Urinary bladder (tissue), 4 donors: Measurements from ENCODE around the gene DDIT3. TPM values are rescaled to one million over a fixed set of nuclear protein-coding genes. Genes with fewer than 3 reads are reported as not detected.

Experiments
- DNase-seq: peaks from one replicate; pipeline ENCODE4 v3.0.0-alpha.2; 2015; ENCODE audit errors: extremely low spot score
- H3K27ac ChIP-seq: one replicate; pipeline ENCODE4 v1.5.1; 2013; ENCODE audit warnings: low read depth, mild to moderate bottlenecking, moderate library complexity
- H3K36me3 ChIP-seq: one replicate; pipeline ENCODE4 v1.6.1; 2013; ENCODE audit warnings: mild to moderate bottlenecking, moderate library complexity; ENCODE audit not compliant: insufficient read depth
- H3K4me1 ChIP-seq: one replicate; pipeline ENCODE4 v1.6.1; 2013; ENCODE audit warnings: mild to moderate bottlenecking, moderate library complexity; ENCODE audit not compliant: insufficient read depth
- H3K4me3 ChIP-seq: one replicate; pipeline ENCODE4 v1.5.1; 2013; ENCODE audit warnings: low read depth, low read length
- WGBS: extraction: QIAGEN DNeasy Blood & Tissue Kit; methylation state at CpG from one replicate; pipeline ENCODE4 v1.1.7; 2013; 5-methylcytosine and 5-hydroxymethylcytosine counted together
- polyA plus RNA-seq: library from polyadenylated mRNA; stranded (reverse); fragments of 200-250 nt; gene quantifications from one replicate; pipeline ENCODE4 v1.2.3, GENCODE V29; 2013
- total RNA-seq: library from RNA; depleted of rRNA; stranded (reverse); fragments of >200 nt; gene quantifications from one replicate; pipeline ENCODE4 v1.2.3, GENCODE V29; 2014
- donor health status: healthy with polysubstance abuse.
- donor health status: healthy.

Gene DDIT3
- total and polyA plus RNA-seq, 2 donors = 15.4 to 58.0 TPM

DNA sequence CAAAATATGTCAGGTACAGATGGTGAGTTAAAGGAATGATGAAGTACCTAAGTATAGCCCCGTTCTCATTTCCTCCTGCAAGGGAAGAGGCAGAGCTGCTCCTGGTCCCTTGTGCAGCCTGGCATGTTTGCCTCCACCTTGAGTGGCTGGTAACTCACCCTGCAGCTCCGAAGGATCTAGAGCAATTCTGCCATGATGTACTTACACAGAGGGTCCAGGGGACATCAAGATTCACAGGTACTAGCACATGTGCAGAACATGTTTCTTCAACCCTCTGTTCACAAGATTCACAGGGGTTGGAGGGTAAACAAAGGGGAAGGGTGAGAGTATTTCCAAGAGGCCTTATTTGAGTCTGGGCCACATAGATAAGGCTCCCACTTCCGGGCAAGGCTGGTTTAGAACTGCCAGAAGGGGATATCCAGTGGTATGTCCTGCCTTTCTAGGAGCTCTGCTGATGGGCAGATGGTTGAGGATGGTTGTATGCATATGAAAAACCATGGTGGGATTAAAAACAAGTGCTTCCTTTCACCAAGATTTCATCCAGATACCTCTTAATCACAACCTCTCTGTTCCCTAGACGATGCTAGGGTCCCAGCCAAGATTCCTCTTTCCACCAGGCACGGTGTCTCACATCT is 18.9 kb upstream of the DDIT3 start:
- no peak overlapping the region for H3K27ac ChIP-seq
- peaks cover 1% of the 10 kb centered on the region for H3K36me3 ChIP-seq
- H3K4me3 ChIP-seq = no peak overlapping the region
- H3K4me1 ChIP-seq = no peaks in the 10 kb centered on the region
- 85% methylated on average over 5 of the region's 5 CpGs for WGBS
- DNase-seq = no peak

- H3K36me3 ChIP-seq = peaks cover 3% of the 10 kb centered on the region
- no peak for DNase-seq
- H3K4me3 ChIP-seq = no peak overlapping the region
- H3K4me1 ChIP-seq = no peaks in the 10 kb centered on the region
- no peak overlapping the region for H3K27ac ChIP-seq
- WGBS = 92% methylated on average over 1 of the region's 1 CpG
Observed at GRCh38 chr12:57536597-57536942, 16.3 kb upstream of the DDIT3 start.

- Histone ChIP-seq H3K27ac (no peak overlapping the region), H3K4me1 (no peaks in the 10 kb centered on the region), H3K4me3 (no peak overlapping the region), H3K36me3 (peaks cover 3% of the 10 kb centered on the region)
- DNase-seq = no peak
- 75% methylated on average over 6 of the region's 6 CpGs for WGBS
Observed at GRCh38 chr12:57535764-57536596, 15.7 kb upstream of the DDIT3 start.

DNA sequence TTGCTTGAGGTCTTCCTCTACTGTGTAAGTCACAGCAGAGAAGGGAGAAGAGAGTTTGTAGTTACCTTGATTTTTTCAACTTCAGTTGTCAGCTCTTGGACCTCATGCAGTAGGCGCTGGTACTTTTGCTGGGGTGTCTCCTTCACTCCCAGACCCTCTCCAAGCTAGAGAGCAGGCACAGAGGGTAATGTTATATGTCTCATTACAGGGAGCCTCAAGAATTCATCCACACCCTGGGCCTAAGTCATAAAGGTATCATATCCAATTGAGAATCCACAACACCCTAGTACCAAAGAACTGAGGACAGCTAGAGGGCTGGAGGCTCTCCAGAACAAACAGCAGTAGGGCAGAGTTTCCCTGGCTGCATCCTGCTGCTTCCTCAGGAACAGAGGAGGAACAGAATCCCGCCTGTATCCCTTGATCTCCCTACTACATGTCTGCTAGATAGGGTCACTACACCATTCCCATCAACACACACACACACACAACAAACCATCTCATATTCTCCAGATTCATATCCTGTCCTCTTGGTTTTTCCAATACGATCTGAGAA is 14.8 kb upstream of the DDIT3 start:
- Histone ChIP-seq H3K36me3 (peaks cover 5% of the 10 kb centered on the region), H3K27ac (no peak overlapping the region), H3K4me3 (no peak overlapping the region), H3K4me1 (no peaks in the 10 kb centered on the region)
- WGBS = 97% methylated on average over 3 of the region's 3 CpGs
- no peak for DNase-seq

- Histone ChIP-seq H3K4me3 (no peak overlapping the region), H3K27ac (no peak overlapping the region), H3K36me3 (peaks cover 5% of the 10 kb centered on the region), H3K4me1 (no peaks in the 10 kb centered on the region)
- no peak for DNase-seq
- WGBS = 95% methylated on average over 5 of the region's 5 CpGs
Observed at GRCh38 chr12:57534250-57534649, 13.9 kb upstream of the DDIT3 start.

DNA sequence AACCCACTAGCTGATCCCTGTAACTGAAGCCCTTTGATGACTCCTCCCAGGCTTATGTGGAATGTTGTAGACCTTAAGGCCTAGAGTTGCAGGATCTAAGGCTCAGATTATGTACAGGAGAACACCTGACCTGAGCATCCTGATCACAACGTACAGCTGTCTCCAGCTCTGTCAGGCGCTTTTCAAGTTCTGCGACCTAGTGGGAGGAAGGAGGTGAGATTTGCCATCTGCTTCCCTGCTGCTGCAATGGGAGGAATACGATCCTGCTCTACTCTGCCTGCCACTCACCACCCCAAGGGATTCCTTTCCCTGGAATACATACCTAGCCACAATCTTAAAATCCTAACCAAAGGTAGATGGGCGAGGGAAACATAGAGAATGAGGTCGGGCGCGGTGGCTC is 12.8 kb upstream of the DDIT3 start:
- no peak for DNase-seq
- 93% methylated on average over 8 of the region's 8 CpGs for WGBS
- H3K4me1 ChIP-seq = no peaks in the 10 kb centered on the region
- peaks cover 5% of the 10 kb centered on the region for H3K36me3 ChIP-seq
- no peak overlapping the region for H3K4me3 ChIP-seq
- H3K27ac ChIP-seq = no peak overlapping the region

- Histone ChIP-seq H3K27ac (no peak overlapping the region), H3K36me3 (peaks cover 7% of the 10 kb centered on the region), H3K4me1 (no peaks in the 10 kb centered on the region), H3K4me3 (no peak overlapping the region)
- DNase-seq = no peak
- WGBS = 85% methylated on average over 1 of the region's 1 CpG
Observed at GRCh38 chr12:57531836-57532235, 11.5 kb upstream of the DDIT3 start.

GRCh38 chr12:57530396-57531142 is 10.3 kb upstream of the DDIT3 start:
- no peak for DNase-seq
- no peak overlapping the region for H3K27ac ChIP-seq
- 72% methylated on average over 5 of the region's 5 CpGs for WGBS
- no peak overlapping the region for H3K4me3 ChIP-seq
- H3K36me3 ChIP-seq = peaks cover 7% of the 10 kb centered on the region
- no peaks in the 10 kb centered on the region for H3K4me1 ChIP-seq

DNA sequence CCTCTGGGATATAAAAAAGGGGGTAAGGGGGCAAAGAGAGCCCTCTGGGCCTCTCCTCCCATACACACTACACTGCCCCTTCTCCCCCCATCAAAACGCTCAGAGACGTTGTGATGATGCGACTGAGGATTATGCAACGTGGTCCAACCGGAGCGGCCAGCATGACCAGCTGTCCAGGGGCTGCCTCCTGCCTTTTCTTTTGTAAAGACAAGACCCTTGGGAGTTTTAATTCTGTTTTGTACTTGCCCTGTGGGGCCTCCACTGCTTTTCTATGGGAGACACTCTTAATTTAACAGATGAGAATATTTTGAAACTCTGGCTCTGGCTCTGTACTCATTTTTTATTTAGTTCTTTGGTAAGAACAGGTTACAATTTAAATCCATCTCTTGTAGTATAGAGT is 9.5 kb upstream of the DDIT3 start:
- no peak overlapping the region for H3K27ac ChIP-seq

GRCh38 chr12:57528831-57529555 is 8.7 kb upstream of the DDIT3 start:
- H3K27ac ChIP-seq = no peak overlapping the region
- H3K36me3 ChIP-seq = peaks cover 5% of the 10 kb centered on the region

More for the DNA sequence above, 9.5 kb upstream of the DDIT3 start:
- Histone ChIP-seq H3K4me1 (no peaks in the 10 kb centered on the region), H3K36me3 (peaks cover 6% of the 10 kb centered on the region), H3K4me3 (no peak overlapping the region)
- WGBS = 50% methylated on average over 6 of the region's 6 CpGs
- no peak for DNase-seq

DNA sequence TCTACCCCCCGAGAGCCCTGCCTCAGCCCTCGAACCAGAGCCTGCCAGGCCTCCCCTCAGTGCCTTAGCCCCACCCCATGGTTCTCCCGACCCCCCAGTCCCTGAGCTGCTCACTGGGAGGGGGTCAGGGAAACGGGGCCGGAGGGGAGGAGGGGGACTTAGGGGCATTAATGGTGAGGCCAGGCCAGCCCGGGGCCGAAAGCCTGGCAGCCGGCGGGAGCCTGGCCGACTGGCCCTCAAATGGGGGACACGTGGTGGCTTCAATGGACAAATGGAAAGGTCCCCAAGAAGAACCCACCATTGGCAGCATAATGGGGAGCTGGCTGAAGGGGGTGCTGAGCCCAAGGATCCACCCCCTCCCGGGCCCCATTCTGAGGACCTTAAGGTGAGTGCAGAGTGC is 7.9 kb upstream of the DDIT3 start:
- Histone ChIP-seq H3K4me1 (no peaks in the 10 kb centered on the region), H3K27ac (no peak overlapping the region), H3K4me3 (no peak overlapping the region), H3K36me3 (peaks cover 4% of the 10 kb centered on the region)
- 76% methylated on average over 12 of the region's 12 CpGs for WGBS
- no peak for DNase-seq

More at GRCh38 chr12:57528831-57529555, 8.7 kb upstream of the DDIT3 start:
- H3K4me1 ChIP-seq = no peaks in the 10 kb centered on the region
- 76% methylated on average over 10 of the region's 10 CpGs for WGBS
- DNase-seq = no peak
- H3K4me3 ChIP-seq = no peak overlapping the region

- no peak overlapping the region for H3K27ac ChIP-seq
Observed at GRCh38 chr12:57527184-57527583, 6.9 kb upstream of the DDIT3 start.

DNA sequence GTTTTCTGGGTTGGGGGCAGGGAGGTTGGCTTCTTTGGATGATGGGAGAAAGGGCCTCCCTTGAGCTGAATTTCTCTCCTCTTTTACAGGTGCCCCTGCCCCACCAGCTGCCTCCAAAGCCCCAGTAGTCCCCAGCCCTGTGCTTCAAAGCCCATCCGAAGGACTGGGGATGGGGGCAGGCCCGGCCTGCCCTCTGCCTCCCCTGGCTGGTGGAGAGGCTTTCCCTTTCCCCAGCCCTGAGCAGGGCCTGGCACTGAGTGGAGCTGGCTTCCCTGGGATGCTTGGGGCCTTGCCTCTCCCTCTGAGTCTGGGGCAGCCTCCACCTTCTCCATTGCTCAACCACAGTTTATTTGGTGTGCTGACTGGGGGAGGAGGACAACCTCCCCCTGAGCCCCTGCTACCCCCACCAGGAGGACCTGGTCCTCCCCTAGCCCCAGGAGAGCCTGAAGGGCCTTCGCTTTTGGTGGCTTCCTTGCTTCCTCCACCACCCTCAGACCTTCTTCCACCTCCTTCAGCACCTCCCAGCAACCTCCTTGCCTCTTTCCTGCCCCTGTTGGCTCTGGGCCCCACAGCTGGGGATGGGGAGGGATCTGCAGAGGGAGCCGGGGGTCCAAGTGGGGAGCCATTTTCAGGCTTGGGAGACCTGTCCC is 6.3 kb upstream of the DDIT3 start:
- 81% methylated on average over 4 of the region's 4 CpGs for WGBS
- no peaks in the 10 kb centered on the region for H3K4me1 ChIP-seq

More at GRCh38 chr12:57527184-57527583, 6.9 kb upstream of the DDIT3 start:
- Histone ChIP-seq H3K36me3 (peaks cover 4% of the 10 kb centered on the region), H3K4me1 (no peaks in the 10 kb centered on the region), H3K4me3 (no peak overlapping the region)
- 76% methylated on average over 5 of the region's 5 CpGs for WGBS
- no peak for DNase-seq

More for the DNA sequence above, 6.3 kb upstream of the DDIT3 start:
- Histone ChIP-seq H3K27ac (no peak overlapping the region), H3K4me3 (no peak overlapping the region), H3K36me3 (peaks cover 4% of the 10 kb centered on the region)
- no peak for DNase-seq
